Spleen (tissue), 7 donors: ENCODE results near the gene CDC42BPA.

ENCODE experiments used
- CTCF ChIP-seq, 11 experiments: fragments of 200-600 bp in 7 of 11; fragments of 450-650 bp in 4 of 11; sonication (generic) in 4 of 11; IDR thresholded peaks in 8 of 11; conservative IDR thresholded peaks in 3 of 11; 1 replicate in 7 of 11; 2 replicates in 4 of 11; pipeline versions ENCODE4 v1.4.0 to v1.8.0; 2016 to 2021; ENCODE audit warnings: antibody characterized with exemption in 11 of 11, inconsistent platforms in 4 of 11, mild to moderate bottlenecking in 1 of 11
- POLR2A ChIP-seq, 3 donors: fragments of 450-650 bp; IDR thresholded peaks; one replicate each; pipeline ENCODE4 v1.5.1; 2017; ENCODE audit warnings: antibody characterized with exemption in 3 of 3, mild to moderate bottlenecking in 1 of 3
- POLR2AphosphoS5 ChIP-seq, 3 donors: sonication (generic); formaldehyde crosslinking; IDR thresholded peaks; one replicate each; pipeline ENCODE4 v1.5.1; 2017; ENCODE audit warnings: antibody characterized with exemption in 3 of 3
- donor health status: DM: no; HTN: no; CAD: no; lungs with moderate emphysema.
- donor health status: DM: no; HTN: no; CAD: no.
- donor health status: DM: no; HTN: no; CAD: no.

GRCh38 chr1:226980122-226980560 lies 338.2 kb downstream of the CDC42BPA start:
- TF ChIP-seq CTCF (IDR thresholded peaks at IDR 0.05 in 8 of 11, conservative IDR thresholded peaks at IDR 0.05 in 3 of 11) (no peak), POLR2AphosphoS5 (IDR thresholded peaks at IDR 0.05) (no peak), POLR2A (IDR thresholded peaks at IDR 0.05) (no peak)
